Measurements from ENCODE around the gene EEPD1.

EEPD1 gene

GRCh38 chr7:36157527-36158320, 4.7 kb downstream of the EEPD1 start:
- DNase-seq: no peak

GRCh38 chr7:36158321-36158605, 5.2 kb downstream of the EEPD1 start:
- no peak for DNase-seq

DNA sequence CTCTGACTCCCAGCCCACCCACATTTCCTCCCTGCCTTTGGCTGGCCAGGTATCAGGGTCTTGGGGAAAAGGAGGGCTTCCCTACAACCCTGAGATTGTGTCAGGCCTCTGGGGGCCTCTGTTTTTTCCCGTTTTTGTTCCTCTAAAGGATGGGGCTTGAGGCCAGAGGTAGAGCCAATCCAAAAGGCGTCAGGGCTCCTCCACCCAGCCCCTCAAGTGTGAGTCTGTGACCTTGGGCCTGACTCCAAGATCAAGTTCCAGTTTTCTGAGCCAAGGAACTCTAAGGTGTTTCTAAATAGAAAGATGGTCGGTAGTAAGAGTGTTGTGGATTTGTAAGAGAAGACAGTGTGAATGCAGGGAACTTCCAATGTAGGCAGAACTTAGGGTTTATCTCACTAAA, 6.6 kb downstream of the EEPD1 start:
- DNase-seq: no peak

- no peak for DNase-seq
Measured at GRCh38 chr7:36160313-36160712, 7.3 kb downstream of the EEPD1 start.

DNA sequence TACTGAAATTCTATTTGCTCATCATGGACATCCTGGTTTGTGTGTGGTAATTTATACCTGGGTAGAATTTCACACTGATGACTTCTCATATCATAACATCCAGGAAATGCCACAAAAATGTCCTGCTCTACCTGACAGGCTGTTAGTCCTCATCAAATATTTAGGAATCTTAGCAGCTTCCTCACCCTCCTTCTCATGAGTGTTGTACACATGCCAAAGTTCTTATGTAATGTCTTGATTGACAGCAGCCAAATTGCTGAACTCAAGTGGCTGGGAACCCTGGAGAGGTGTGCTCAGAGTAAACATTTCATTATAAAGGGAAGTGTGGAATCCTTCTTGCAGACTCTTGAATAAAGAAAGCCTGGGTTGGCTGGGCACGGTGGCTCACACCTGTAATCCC, 8.9 kb downstream of the EEPD1 start:
- no peak for DNase-seq

- DNase-seq: no peak
Measured at GRCh38 chr7:36165059-36165458, 12.0 kb downstream of the EEPD1 start.

GRCh38 chr7:36165802-36166201, 12.7 kb downstream of the EEPD1 start:
- no peak for DNase-seq

DNA sequence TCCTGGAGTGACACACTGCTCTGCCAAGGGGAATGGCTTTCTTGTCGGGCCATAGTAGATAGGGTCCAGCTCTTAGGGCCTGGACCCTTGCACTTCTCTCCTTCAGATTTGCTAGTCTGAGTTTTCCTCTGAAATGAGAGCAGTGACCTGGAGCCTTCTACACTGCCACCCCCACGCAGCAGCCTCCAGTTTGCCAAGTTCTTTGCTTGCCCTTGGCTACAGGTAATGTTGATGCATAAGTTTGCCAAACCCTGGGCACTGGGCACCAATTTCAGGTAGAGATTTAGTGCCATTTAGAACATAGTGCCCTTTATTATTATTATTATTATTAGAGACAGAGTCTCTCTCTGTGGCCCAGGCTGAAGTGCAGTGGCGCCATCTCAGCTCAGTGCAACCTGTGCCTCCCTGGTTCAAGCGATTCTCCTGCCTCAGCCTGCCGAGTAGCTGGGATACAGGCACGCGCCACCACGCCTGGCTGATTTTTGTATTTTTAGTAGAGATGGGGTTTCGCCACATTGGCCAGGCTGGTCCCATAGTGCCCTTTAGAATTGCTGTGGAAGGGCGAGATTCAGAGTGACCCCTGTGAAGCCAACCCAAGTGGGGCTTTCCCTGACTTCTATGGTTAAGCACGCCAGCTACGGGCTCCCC, 14.5 kb downstream of the EEPD1 start:
- no peak for DNase-seq

DNA sequence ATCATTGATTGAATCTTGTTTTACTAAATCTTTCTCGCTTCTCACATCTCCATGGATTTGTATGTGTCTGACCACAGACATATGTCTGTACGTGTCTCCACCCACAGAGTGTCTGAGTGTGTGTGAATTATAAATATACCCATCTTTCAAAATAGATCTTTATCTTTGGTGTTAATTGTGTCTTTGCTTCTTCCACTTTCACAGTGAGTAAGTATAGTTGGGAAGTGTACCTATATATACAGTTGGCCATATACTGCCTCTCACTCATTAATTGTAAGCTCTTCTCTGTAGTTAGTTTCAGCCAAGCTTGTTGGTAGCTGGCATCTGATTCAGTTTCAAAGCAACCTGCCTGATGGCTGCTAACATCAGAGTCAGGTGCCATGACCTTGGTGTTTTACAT, 18.4 kb downstream of the EEPD1 start:
- no peak for DNase-seq

- no peak for DNase-seq
Measured at GRCh38 chr7:36175886-36176285, 22.8 kb downstream of the EEPD1 start.

DNA sequence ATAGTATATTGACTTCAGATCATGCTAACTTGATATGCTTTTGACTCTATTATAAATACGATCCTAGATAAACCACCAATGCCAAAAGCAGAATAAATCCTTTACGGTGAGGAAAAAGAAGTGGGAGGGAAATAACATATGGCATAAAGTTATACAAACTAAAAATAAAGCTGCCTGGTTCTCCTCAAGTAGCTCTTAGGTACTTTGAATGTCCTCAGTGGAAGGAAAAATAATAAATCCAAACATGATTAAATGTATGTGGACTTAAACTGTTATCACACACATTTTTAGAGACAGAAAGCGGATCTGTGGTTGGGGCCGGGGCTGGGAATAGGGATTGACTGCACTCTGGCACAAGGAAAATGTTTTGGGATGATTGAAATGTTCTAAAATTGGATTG, 23.6 kb downstream of the EEPD1 start:
- no peak for DNase-seq

GRCh38 chr7:36180121-36180520, 27.1 kb downstream of the EEPD1 start:
- no peak for DNase-seq

- no peak for DNase-seq
Measured at GRCh38 chr7:36181668-36182067, 28.6 kb downstream of the EEPD1 start.

- no peak for DNase-seq
Measured at GRCh38 chr7:36182854-36183604, 30.0 kb downstream of the EEPD1 start.

GRCh38 chr7:36185092-36185491, 32.0 kb downstream of the EEPD1 start:
- DNase-seq: no peak

- DNase-seq: no peak
Measured at GRCh38 chr7:36185756-36186155, 32.7 kb downstream of the EEPD1 start.

GRCh38 chr7:36186359-36187121, 33.5 kb downstream of the EEPD1 start:
- no peak for DNase-seq

DNA sequence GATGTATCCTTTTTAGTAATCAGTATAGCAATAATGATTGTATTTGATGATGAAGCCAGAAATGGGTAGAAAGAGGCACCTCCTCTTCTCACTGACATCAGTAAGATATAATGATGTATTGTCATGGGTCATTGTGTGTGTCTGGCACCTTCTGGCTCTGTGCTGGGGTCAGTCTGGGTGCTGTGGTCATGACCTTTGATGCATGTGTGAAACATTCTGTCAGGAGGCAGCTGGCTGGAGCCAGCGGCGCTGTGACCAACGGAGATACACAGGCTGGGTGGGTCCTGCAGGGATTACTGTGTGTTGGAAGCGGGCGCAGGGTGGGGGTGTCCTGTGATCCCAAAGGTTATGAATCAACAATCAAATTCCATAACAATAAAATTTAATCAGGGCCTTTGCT, 35.2 kb downstream of the EEPD1 start:
- no peak for DNase-seq

GRCh38 chr7:36188906-36189305, 35.9 kb downstream of the EEPD1 start:
- no peak for DNase-seq

GRCh38 chr7:36190447-36191291, 37.6 kb downstream of the EEPD1 start:
- no peak for DNase-seq

DNA sequence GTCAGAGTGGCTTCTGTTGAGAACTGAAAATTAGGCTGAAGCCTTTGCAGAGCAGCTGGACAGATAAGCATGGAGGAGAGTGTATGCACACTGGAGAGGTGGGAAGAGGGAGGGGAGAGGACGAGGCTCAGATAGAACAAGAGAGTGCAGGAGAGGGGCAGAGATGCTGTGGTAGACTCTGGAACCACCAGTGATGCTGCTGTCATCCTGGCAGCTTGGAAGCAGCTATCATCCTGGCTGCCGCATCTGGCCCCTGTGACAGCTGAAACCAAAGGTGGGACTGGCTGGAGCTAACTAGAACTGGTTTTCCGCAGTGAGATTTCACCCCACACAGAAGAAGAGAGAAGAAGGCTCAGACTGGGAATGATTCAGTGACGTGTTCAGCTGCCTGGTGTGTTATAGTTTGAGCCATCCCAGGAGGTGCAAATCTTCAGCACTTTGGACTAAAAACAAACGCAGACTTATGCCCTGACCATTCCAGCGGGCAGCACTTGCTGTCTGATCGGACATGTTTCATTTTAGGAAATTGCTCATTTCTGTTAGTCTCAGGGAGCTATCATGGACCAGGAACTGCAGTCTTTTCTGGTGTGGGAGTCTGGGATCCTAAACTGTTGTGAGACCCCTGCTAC, 38.4 kb downstream of the EEPD1 start:
- no peak for DNase-seq
